Neural crest cell (in vitro differentiated cells): ENCODE measurements around the gene ANAPC15. TPM values are rescaled to one million over a fixed set of nuclear protein-coding genes. Genes with fewer than 3 reads are reported as not detected.
"Not testable (repeated sequence)": the region's sequence is repeated elsewhere in the genome, so short reads cannot be mapped to it uniquely, and the experiment has no call there.

ENCODE experiments used
- DNase-seq: peaks from one replicate; pipeline ENCODE4 v3.0.0; 2021; ENCODE audit warnings: low read depth, mixed read lengths, low spot score
- H3K27ac Mint-ChIP-seq: one replicate; pipeline ENCODE4 v1.8.0; 2021; ENCODE audit warnings: mild to moderate bottlenecking, mixed read lengths; ENCODE audit not compliant: unreplicated experiment
- H3K27me3 Mint-ChIP-seq: 2 replicates; pipeline ENCODE4 v1.8.0; 2021; ENCODE audit warnings: low read depth, mild to moderate bottlenecking, mixed read lengths
- H3K36me3 Mint-ChIP-seq: 2 replicates; pipeline ENCODE4 v1.8.0; 2021; ENCODE audit warnings: low read depth, mild to moderate bottlenecking, mixed read lengths
- H3K4me1 Mint-ChIP-seq: 2 replicates; pipeline ENCODE4 v1.8.0; 2021; ENCODE audit warnings: mixed read lengths
- H3K4me3 Mint-ChIP-seq: one replicate; pipeline ENCODE4 v1.8.0; 2021; ENCODE audit warnings: mild to moderate bottlenecking, mixed read lengths
- H3K9me3 Mint-ChIP-seq: 2 replicates; pipeline ENCODE4 v1.8.0; 2021; ENCODE audit warnings: mixed read lengths
- total RNA-seq: library from RNA; stranded (reverse); gene quantifications from 2 replicates; pipeline ENCODE4 v1.2.1, GENCODE V29; 2021
- TF ChIP-seq, protein P1 (sequence below): fragments of 200-600 bp; sonication (generic); conservative IDR thresholded peaks from 2 replicates; pipeline ENCODE4 v1.5.0; 2021; ENCODE audit warnings: antibody characterized with exemption, mild to moderate bottlenecking

Gene ANAPC15
- total RNA-seq, 1 donor from 2014 or later = 74.5 TPM

DNA sequence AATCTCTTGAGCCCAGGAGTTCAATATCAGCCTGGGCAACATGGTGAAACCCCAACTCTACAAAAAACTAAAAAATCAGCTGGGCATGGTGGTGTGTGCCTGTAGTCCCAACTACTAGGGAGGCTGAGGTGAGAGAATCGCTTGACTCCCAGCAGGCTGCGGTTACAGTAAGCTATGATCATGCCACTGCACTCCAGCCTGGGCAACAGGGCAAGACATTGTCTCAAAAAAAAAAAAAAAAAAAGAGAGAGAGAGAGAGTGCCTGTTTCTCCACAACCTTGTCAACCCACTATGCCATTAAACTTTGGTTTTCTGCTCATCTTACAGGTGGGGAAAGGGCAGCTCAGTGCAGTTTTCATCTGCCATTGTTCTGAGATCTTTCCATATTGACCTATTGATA, 28.2 kb upstream of the ANAPC15 start:
- DNase-seq = no peak
- no peaks in the 10 kb centered on the region for H3K4me1 Mint-ChIP-seq
- H3K9me3 Mint-ChIP-seq = peaks cover 2% of the 10 kb centered on the region
- peaks cover 26% of the 10 kb centered on the region for H3K27me3 Mint-ChIP-seq
- no peaks in the 10 kb centered on the region for H3K36me3 Mint-ChIP-seq
- H3K27ac Mint-ChIP-seq = no peak overlapping the region
- TF ChIP-seq, protein P1, sequence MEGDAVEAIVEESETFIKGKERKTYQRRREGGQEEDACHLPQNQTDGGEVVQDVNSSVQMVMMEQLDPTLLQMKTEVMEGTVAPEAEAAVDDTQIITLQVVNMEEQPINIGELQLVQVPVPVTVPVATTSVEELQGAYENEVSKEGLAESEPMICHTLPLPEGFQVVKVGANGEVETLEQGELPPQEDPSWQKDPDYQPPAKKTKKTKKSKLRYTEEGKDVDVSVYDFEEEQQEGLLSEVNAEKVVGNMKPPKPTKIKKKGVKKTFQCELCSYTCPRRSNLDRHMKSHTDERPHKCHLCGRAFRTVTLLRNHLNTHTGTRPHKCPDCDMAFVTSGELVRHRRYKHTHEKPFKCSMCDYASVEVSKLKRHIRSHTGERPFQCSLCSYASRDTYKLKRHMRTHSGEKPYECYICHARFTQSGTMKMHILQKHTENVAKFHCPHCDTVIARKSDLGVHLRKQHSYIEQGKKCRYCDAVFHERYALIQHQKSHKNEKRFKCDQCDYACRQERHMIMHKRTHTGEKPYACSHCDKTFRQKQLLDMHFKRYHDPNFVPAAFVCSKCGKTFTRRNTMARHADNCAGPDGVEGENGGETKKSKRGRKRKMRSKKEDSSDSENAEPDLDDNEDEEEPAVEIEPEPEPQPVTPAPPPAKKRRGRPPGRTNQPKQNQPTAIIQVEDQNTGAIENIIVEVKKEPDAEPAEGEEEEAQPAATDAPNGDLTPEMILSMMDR = no peak
- H3K4me3 Mint-ChIP-seq = no peak overlapping the region

DNA sequence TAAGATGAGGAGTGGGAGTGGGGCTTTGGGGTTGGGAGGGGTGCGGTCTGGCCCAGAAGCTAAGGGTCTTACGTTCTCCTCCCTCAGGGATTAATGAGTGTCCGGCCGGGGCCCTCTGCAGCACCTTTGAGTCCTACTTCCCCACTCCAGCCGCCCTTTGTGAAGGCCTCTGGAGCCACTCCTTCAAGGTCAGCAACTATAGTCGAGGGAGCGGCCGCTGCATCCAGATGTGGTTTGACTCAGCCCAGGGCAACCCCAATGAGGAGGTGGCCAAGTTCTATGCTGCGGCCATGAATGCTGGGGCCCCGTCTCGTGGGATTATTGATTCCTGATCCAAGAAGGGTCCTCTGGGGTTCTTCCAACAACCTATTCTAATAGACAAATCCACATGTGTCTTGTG, 27.0 kb upstream of the ANAPC15 start:
- no peaks in the 10 kb centered on the region for H3K4me1 Mint-ChIP-seq
- H3K36me3 Mint-ChIP-seq = no peaks in the 10 kb centered on the region
- no peak for DNase-seq
- peaks cover 26% of the 10 kb centered on the region for H3K27me3 Mint-ChIP-seq
- no peak overlapping the region for H3K27ac Mint-ChIP-seq
- TF ChIP-seq, protein P1 = no peak
- peaks cover 2% of the 10 kb centered on the region for H3K9me3 Mint-ChIP-seq
- no peak overlapping the region for H3K4me3 Mint-ChIP-seq

DNA sequence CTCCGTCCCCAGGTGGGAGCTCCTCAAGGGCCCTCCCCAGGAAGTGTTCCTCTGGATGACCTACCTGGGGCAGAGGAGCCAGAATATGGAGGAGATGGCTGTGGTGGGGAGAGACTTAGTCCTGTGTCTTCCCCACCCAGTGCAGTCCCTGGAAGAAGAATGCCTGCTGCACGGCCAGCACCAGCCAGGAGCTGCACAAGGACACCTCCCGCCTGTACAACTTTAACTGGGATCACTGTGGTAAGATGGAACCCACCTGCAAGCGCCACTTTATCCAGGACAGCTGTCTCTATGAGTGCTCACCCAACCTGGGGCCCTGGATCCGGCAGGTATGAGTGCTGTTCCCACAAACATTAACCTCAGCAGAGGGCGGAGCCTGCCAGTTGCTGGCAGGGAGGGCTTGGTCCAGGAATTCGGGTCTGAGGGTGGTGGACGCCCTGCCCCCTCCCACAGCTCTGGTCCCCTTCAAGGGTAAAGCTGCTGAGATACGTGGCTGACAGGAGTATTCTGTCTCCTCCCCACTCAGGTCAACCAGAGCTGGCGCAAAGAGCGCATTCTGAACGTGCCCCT, 26.4 kb upstream of the ANAPC15 start:
- Mint-ChIP-seq H3K4me1 (no peaks in the 10 kb centered on the region), H3K36me3 (no peaks in the 10 kb centered on the region), H3K27me3 (peaks cover 25% of the 10 kb centered on the region), H3K4me3 (no peak overlapping the region), H3K9me3 (peaks cover under 1% of the 10 kb centered on the region), H3K27ac (no peak overlapping the region)
- TF ChIP-seq, protein P1 = no peak
- DNase-seq = no peak

DNA sequence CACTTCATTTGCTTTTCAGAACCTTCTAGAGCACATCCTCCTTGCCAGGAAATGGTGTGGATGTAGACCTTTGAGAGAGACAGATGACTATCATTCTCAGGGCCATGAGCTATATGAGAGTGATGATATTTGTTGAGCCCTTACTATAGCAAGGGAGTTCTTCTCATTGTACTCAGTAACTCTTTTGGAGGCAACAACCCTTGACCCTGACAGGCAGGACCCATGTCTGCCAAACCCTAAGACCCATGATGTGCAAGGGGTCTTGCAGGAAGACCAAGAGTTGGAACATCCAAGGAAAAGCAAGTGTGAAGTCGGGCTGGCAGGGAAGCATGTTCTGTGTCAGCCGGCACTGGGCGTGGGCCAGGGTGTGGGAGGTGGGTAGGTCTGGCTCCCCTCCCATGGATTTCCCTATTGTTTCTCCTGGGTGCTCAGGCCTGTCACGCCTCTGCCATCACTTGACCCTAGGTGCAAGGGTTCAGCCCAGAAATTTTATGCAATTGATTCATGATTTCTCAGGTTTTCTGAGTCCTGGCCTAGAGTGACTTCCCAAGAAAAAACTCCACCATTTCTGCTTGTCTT, 24.3 kb upstream of the ANAPC15 start:
- TF ChIP-seq, protein P1 = no peak
- Mint-ChIP-seq H3K27ac (no peak overlapping the region), H3K36me3 (no peaks in the 10 kb centered on the region), H3K9me3 (no peaks in the 10 kb centered on the region), H3K27me3 (peaks cover 37% of the 10 kb centered on the region), H3K4me3 (no peak overlapping the region), H3K4me1 (no peaks in the 10 kb centered on the region)
- DNase-seq = no peak

DNA sequence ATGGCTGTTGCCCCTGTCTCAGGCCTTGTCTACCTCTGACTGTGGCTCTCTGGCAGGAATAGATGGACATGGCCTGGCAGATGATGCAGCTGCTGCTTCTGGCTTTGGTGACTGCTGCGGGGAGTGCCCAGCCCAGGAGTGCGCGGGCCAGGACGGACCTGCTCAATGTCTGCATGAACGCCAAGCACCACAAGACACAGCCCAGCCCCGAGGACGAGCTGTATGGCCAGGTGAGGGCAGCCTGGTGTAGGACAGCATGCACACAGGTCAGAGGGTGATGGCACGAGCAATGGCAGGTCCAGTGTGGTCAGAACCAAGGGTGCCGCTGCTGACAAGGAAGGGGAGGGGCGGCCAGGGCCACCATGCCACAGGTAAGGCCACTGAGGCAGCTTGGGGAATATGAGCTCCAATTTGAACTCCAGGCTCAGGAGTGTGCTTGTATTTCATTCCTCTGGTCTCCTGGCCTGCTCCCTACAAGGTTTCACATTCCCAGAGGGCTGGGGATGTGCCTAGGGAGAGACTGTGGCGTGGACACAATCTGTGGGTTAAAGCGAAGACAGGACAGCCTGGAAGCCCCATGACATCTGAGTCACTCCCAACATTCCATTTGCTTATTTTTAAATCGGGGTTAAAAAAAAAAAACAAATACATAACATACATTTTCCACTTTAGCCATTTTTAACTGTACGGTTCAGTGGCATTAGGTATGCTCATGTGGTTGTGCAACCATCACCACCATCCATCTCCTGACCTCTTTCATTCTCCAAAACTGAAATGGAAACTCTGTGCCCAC, 23.6 kb upstream of the ANAPC15 start:
- Mint-ChIP-seq H3K9me3 (no peaks in the 10 kb centered on the region), H3K36me3 (no peaks in the 10 kb centered on the region), H3K27ac (no peak overlapping the region), H3K4me1 (no peaks in the 10 kb centered on the region), H3K27me3 (peaks cover 37% of the 10 kb centered on the region), H3K4me3 (no peak overlapping the region)
- TF ChIP-seq, protein P1 = no peak
- no peak for DNase-seq

DNA sequence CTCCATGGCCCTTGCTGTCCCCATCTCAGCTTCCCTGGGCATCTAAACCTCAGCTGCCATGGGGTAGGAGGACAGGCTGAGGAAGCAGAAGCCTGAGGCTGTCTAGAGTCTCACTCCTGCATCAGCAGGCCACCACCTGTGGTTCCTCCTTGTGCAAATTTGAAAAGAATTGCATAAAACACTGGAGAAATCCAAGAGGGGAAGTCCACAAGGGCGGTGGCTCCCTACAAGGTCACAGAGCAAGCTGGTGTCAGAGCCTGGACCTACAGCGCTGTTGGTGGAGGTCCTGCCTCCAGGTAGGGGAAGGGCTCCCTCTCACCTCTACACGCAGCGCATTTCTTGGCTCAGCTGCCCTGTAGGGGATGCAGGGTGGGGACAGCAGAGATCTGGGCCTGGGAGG, 23.0 kb upstream of the ANAPC15 start, which contains the start of gene FOLR3:
Gene FOLR3 (plus strand): TSS at position 253 of the 400 bp plus-strand sequence. CDS start 228 bp downstream, outside the sequence.
- H3K36me3 Mint-ChIP-seq, DNase-seq, H3K4me1 Mint-ChIP-seq: not testable (repeated sequence)

More for the DNA sequence above, 23.0 kb upstream of the ANAPC15 start, which contains the start of gene FOLR3:
- H3K9me3 Mint-ChIP-seq, H3K4me3 Mint-ChIP-seq, H3K27ac Mint-ChIP-seq: not testable (repeated sequence)
- H3K27me3 Mint-ChIP-seq = peaks cover 32% of the 10 kb centered on the region
